Neuronal stem cell (in vitro differentiated cells): ENCODE data around the gene F5.

Experiments
- DNase-seq: peaks from one replicate; pipeline ENCODE4 v3.0.0-alpha.2; 2013; ENCODE audit warnings: low spot score
- H2AFZ ChIP-seq: one replicate; pipeline ENCODE4 v1.6.1; 2013; ENCODE audit warnings: mild to moderate bottlenecking, low read length, inconsistent platforms
- H2AK5ac ChIP-seq: 2 replicates; pipeline ENCODE4 v1.6.1; 2013; ENCODE audit warnings: low read depth, mild to moderate bottlenecking, inconsistent platforms, low read length, moderate library complexity, mixed read lengths
- H2BK120ac ChIP-seq: 2 replicates; pipeline ENCODE4 v1.6.1; 2013; ENCODE audit warnings: low read depth, mild to moderate bottlenecking, inconsistent platforms, low read length, moderate library complexity, mixed read lengths
- H2BK12ac ChIP-seq: one replicate; pipeline ENCODE4 v1.6.1; 2013; ENCODE audit warnings: low read length, inconsistent platforms
- H2BK15ac ChIP-seq: 2 replicates; pipeline ENCODE4 v1.6.1; 2013; ENCODE audit warnings: mild to moderate bottlenecking, low read length, inconsistent platforms, mixed read lengths
- H2BK5ac ChIP-seq: one replicate; pipeline ENCODE4 v1.6.1; 2013; ENCODE audit warnings: inconsistent platforms, mild to moderate bottlenecking, low read length, moderate library complexity
- H3K14ac ChIP-seq: one replicate; pipeline ENCODE4 v1.6.1; 2013; ENCODE audit warnings: low read length, inconsistent platforms
- H3K18ac ChIP-seq: 2 replicates; pipeline ENCODE4 v1.6.1; 2013; ENCODE audit warnings: low read length, inconsistent platforms
- H3K23ac ChIP-seq: 2 replicates; pipeline ENCODE4 v1.6.1; 2013; ENCODE audit warnings: low read depth, mild to moderate bottlenecking, mixed read lengths, low read length, inconsistent platforms; ENCODE audit not compliant: poor library complexity
- H3K27ac ChIP-seq: replicated peaks from 3 replicates; pipeline ENCODE4 v1.5.1; 2013; ENCODE audit warnings: low read length, inconsistent platforms
- H3K27me3 ChIP-seq, 3 experiments: 2 replicates each; pipeline ENCODE4 v1.6.1; 2013; ENCODE audit warnings: low read length in 3 of 3, mild to moderate bottlenecking in 2 of 3, inconsistent platforms in 1 of 3, low read depth in 1 of 3, mixed read lengths in 1 of 3, moderate library complexity in 1 of 3; ENCODE audit not compliant: control insufficient read depth in 3 of 3, insufficient read depth in 3 of 3
- H3K36me3 ChIP-seq, 2 donors: replicated peaks in 1 of 2; 2 replicates each; pipeline ENCODE4 v1.6.1; 2013; ENCODE audit warnings: low read length in 2 of 2; ENCODE audit not compliant: control insufficient read depth in 2 of 2, insufficient read depth in 2 of 2
- H3K4ac ChIP-seq: 2 replicates; pipeline ENCODE4 v1.6.1; 2013; ENCODE audit warnings: inconsistent platforms, mild to moderate bottlenecking, low read length, moderate library complexity
- H3K4me1 ChIP-seq, 2 donors: 1 replicate in 1 of 2; 2 replicates in 1 of 2; pipeline ENCODE4 v1.6.1; 2013; ENCODE audit warnings: low read length in 2 of 2, low read depth in 1 of 2; ENCODE audit not compliant: control insufficient read depth in 2 of 2, insufficient read depth in 1 of 2
- H3K4me2 ChIP-seq: one replicate; pipeline ENCODE4 v1.6.1; 2013; ENCODE audit warnings: mild to moderate bottlenecking, low read length, inconsistent platforms; ENCODE audit not compliant: insufficient read depth, poor library complexity, severe bottlenecking
- H3K4me3 ChIP-seq, 2 donors: 2 replicates each; pipeline ENCODE4 v1.5.1; 2013; ENCODE audit warnings: low read length in 2 of 2, mild to moderate bottlenecking in 2 of 2, inconsistent platforms in 1 of 2, moderate library complexity in 1 of 2
- H3K79me1 ChIP-seq: one replicate; pipeline ENCODE4 v1.6.1; 2013; ENCODE audit warnings: low read depth, mild to moderate bottlenecking, inconsistent platforms, low read length, moderate library complexity
- H3K9ac ChIP-seq: one replicate; pipeline ENCODE4 v1.6.1; 2013; ENCODE audit warnings: mild to moderate bottlenecking, low read depth, low read length, inconsistent platforms; ENCODE audit not compliant: poor library complexity
- H3K9me3 ChIP-seq, 2 donors: replicated peaks in 1 of 2; 2 replicates each; pipeline versions ENCODE3 to v1.6.1; 2013; ENCODE audit warnings: low read length in 2 of 2, mild to moderate bottlenecking in 2 of 2, inconsistent platforms in 1 of 2, low read depth in 1 of 2, mixed read lengths in 1 of 2, moderate library complexity in 1 of 2; ENCODE audit not compliant: control insufficient read depth in 2 of 2, insufficient read depth in 1 of 2
- H4K8ac ChIP-seq: one replicate; pipeline ENCODE4 v1.6.1; 2013; ENCODE audit warnings: low read depth, mild to moderate bottlenecking, inconsistent platforms, low read length, moderate library complexity
- H4K91ac ChIP-seq: one replicate; pipeline ENCODE4 v1.6.1; 2013; ENCODE audit warnings: low read length, low read depth, mild to moderate bottlenecking, inconsistent platforms; ENCODE audit not compliant: poor library complexity
- WGBS, 2 donors: extraction: QIAGEN DNeasy Blood & Tissue Kit; methylation state at CpG; one replicate each; pipeline ENCODE4 v1.1.7; 2013; ENCODE audit warnings: missing lambda C conversion rate in 2 of 2, mixed read lengths in 1 of 2; ENCODE audit not compliant: insufficient read length in 2 of 2, insufficient replicate concordance in 1 of 2; ENCODE audit errors: extremely low coverage in 2 of 2; 5-methylcytosine and 5-hydroxymethylcytosine counted together

F5 gene

GRCh38 chr1:169527001-169527400 is 59.3 kb downstream of the F5 start:
- no peak overlapping the region for H2AK5ac ChIP-seq
- H3K4ac ChIP-seq: no peak overlapping the region
- no peak overlapping the region for H3K27ac ChIP-seq
- H3K27me3 ChIP-seq: peaks cover 0 to 11% (median 0%) of the 10 kb centered on the region in 3 experiments
- H3K4me3 ChIP-seq: no peak overlapping the region
- no peak overlapping the region for H3K23ac ChIP-seq
- no peak overlapping the region for H2BK120ac ChIP-seq
- no peak overlapping the region for H2BK12ac ChIP-seq
- no peak overlapping the region for H2BK5ac ChIP-seq
- no peak overlapping the region for H3K9ac ChIP-seq
- no peak overlapping the region for H2AFZ ChIP-seq
- no peaks in the 10 kb centered on the region for H3K36me3 ChIP-seq
- H3K9me3 ChIP-seq: no peaks in the 10 kb centered on the region
- H3K18ac ChIP-seq: no peak overlapping the region
- peaks cover 0 to 2% of the 10 kb centered on the region in 2 donors for H3K4me1 ChIP-seq
- no peak for DNase-seq
- H4K91ac ChIP-seq: no peak overlapping the region
- WGBS, 2 donors: no CpG with 5 or more reads among the region's 3 CpGs
- H2BK15ac ChIP-seq: no peak overlapping the region
- H3K4me2 ChIP-seq: no peak overlapping the region
- H4K8ac ChIP-seq: no peak overlapping the region
- H3K79me1 ChIP-seq: no peaks in the 10 kb centered on the region
- H3K14ac ChIP-seq: no peak overlapping the region

GRCh38 chr1:169526120-169526832 is 60.0 kb downstream of the F5 start:
- Histone ChIP-seq H3K18ac (no peak overlapping the region), H2BK5ac (no peak overlapping the region), H3K36me3 (no peaks in the 10 kb centered on the region), H3K9me3 (no peaks in the 10 kb centered on the region), H3K9ac (no peak overlapping the region), H4K8ac (no peak overlapping the region), H3K27ac (no peak overlapping the region), H3K4me1 (peaks cover 0 to 2% of the 10 kb centered on the region in 2 donors), H3K4me3 (no peak overlapping the region), H2AK5ac (no peak overlapping the region), H2BK12ac (no peak overlapping the region), H3K79me1 (no peaks in the 10 kb centered on the region), H4K91ac (no peak overlapping the region), H2BK120ac (no peak overlapping the region), H2BK15ac (no peak overlapping the region), H3K27me3 (peaks cover 0 to 11% (median 0%) of the 10 kb centered on the region in 3 experiments), H3K4me2 (no peak overlapping the region), H3K23ac (no peak overlapping the region), H3K4ac (no peak overlapping the region), H3K14ac (no peak overlapping the region), H2AFZ (no peak overlapping the region)
- no peak for DNase-seq
- WGBS, 2 donors: no CpG with 5 or more reads among the region's 1 CpG

- Histone ChIP-seq H3K9me3 (no peaks in the 10 kb centered on the region), H4K91ac (no peak overlapping the region), H3K18ac (no peak overlapping the region), H2BK120ac (no peak overlapping the region), H2BK12ac (no peak overlapping the region), H3K9ac (no peak overlapping the region), H3K27ac (no peak overlapping the region), H4K8ac (no peak overlapping the region), H3K4me2 (no peak overlapping the region), H2BK5ac (no peak overlapping the region), H3K4ac (no peak overlapping the region), H2BK15ac (no peak overlapping the region), H2AK5ac (no peak overlapping the region), H3K36me3 (no peaks in the 10 kb centered on the region), H3K23ac (no peak overlapping the region), H3K14ac (no peak overlapping the region), H2AFZ (no peak overlapping the region), H3K27me3 (peaks cover 0 to 11% (median 0%) of the 10 kb centered on the region in 3 experiments), H3K4me1 (peaks cover 0 to 2% of the 10 kb centered on the region in 2 donors), H3K79me1 (no peaks in the 10 kb centered on the region), H3K4me3 (no peak overlapping the region)
- no CpG with 5 or more reads among the region's 1 CpG for WGBS, 2 donors
- DNase-seq: no peak
These were observed 60.9 kb downstream of the F5 start for GRCh38 chr1:169525391-169525790.

- H2BK15ac ChIP-seq: no peak overlapping the region
- no peak overlapping the region for H2AK5ac ChIP-seq
- no peak overlapping the region for H3K18ac ChIP-seq
- no peak overlapping the region for H3K23ac ChIP-seq
- H4K8ac ChIP-seq: no peak overlapping the region
- no peak overlapping the region for H2BK120ac ChIP-seq
- H3K4me2 ChIP-seq: no peak overlapping the region
- H3K4me3 ChIP-seq: no peak overlapping the region
- peaks cover 0 to 6% (median 0%) of the 10 kb centered on the region in 3 experiments for H3K27me3 ChIP-seq
- no peak overlapping the region for H3K14ac ChIP-seq
- H2AFZ ChIP-seq: no peak overlapping the region
- H3K36me3 ChIP-seq: no peaks in the 10 kb centered on the region
- H3K9ac ChIP-seq: no peak overlapping the region
- H2BK5ac ChIP-seq: no peak overlapping the region
- no peak for DNase-seq
- no peak overlapping the region for H2BK12ac ChIP-seq
- no peak overlapping the region for H4K91ac ChIP-seq
- no peaks in the 10 kb centered on the region for H3K79me1 ChIP-seq
- H3K27ac ChIP-seq: no peak overlapping the region
- H3K4me1 ChIP-seq: peaks cover 0 to 1% of the 10 kb centered on the region in 2 donors
- no peaks in the 10 kb centered on the region for H3K9me3 ChIP-seq
- H3K4ac ChIP-seq: no peak overlapping the region
These were observed 62.4 kb downstream of the F5 start for GRCh38 chr1:169523904-169524303.
